GM21619 (cell line): ENCODE measurements around the gene PDE2A.

ENCODE experiments used
- ATAC-seq: cut with Tn5 transposase; IDR thresholded peaks from one replicate; pipeline ENCODE4 v1.9.1; 2021; ENCODE audit not compliant: unreplicated experiment

Gene PDE2A

GRCh38 chr11:72591785-72592502 is 82.3 kb downstream of the PDE2A start:
- no peak for ATAC-seq

- ATAC-seq = no peak
Observed at GRCh38 chr11:72591023-72591422, 83.2 kb downstream of the PDE2A start.

- no peak for ATAC-seq
Observed at GRCh38 chr11:72589802-72590761, 84.1 kb downstream of the PDE2A start.

- ATAC-seq = no peak
Observed at GRCh38 chr11:72588421-72589410, 85.5 kb downstream of the PDE2A start.

GRCh38 chr11:72587696-72588095 is 86.5 kb downstream of the PDE2A start:
- no peak for ATAC-seq

- ATAC-seq = no peak
Observed at GRCh38 chr11:72586321-72587090, 87.7 kb downstream of the PDE2A start.

- ATAC-seq = no peak
Observed at GRCh38 chr11:72585762-72586311, 88.4 kb downstream of the PDE2A start.

GRCh38 chr11:72584939-72585597 is 89.2 kb downstream of the PDE2A start:
- ATAC-seq = no peak

GRCh38 chr11:72584293-72584938 is 89.8 kb downstream of the PDE2A start:
- no peak for ATAC-seq

GRCh38 chr11:72583616-72584292 is 90.5 kb downstream of the PDE2A start:
- no peak for ATAC-seq

- ATAC-seq = no peak
Observed at GRCh38 chr11:72583177-72583553, 91.1 kb downstream of the PDE2A start.

- no peak for ATAC-seq
Observed at GRCh38 chr11:72582206-72583176, 91.7 kb downstream of the PDE2A start.

GRCh38 chr11:72581067-72581466 is 93.2 kb downstream of the PDE2A start:
- ATAC-seq = no peak

GRCh38 chr11:72580642-72580950 is 93.6 kb downstream of the PDE2A start:
- ATAC-seq = no peak

GRCh38 chr11:72579816-72580641 is 94.2 kb downstream of the PDE2A start:
- no peak for ATAC-seq
